GM19043 (cell line): Measurements from ENCODE around the gene FBXO46.
A peak's percentile ranks its signal among the peaks of the same experiment; 100 is the strongest.
"Not testable (repeated sequence)": the region's sequence is repeated elsewhere in the genome, so short reads cannot be mapped to it uniquely, and the experiment has no call there.

Experiments
- ATAC-seq: cut with Tn5 transposase; IDR thresholded peaks from one replicate; pipeline ENCODE4 v1.9.1; 2021; ENCODE audit warnings: low read depth; ENCODE audit not compliant: unreplicated experiment

FBXO46 gene

DNA sequence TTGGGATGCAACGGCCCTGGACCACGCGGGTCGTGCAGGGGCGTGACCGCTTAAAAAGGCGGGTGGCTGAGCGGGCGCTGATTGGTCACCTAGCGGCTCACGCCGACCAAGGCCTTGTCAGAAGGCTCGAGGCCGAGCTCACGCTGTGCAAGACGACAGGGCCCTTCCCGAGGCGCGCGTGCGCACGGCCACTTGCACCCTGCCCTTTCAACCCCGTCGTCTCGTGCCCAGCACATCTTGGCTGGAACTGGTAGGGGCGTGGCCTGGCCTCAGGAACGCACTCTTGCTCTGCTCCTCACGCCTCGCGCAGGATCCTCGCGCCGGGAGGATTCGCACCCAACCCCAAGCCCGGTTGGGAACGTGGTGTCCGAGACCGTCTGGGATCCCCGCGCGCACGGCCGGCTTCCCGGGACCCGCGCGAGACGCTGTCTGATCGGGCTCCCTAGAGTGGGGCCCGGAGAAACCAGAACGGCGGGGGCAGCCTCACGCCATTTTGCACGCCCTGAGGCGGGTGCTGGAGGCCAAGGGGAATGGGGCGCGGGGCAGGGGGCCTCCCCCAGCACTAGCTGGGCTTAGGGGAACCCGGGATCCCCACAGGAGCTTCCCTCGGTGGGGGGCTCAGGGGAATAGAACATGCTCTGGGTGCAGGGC lies 2.6 kb upstream of the FBXO46 start, which contains the start of gene MEIOSIN:
MEIOSIN (plus strand) TSS at position 280 of the 651 bp plus-strand sequence. CDS start 1,938 bp downstream, outside the sequence.
- no peak for ATAC-seq

DNA sequence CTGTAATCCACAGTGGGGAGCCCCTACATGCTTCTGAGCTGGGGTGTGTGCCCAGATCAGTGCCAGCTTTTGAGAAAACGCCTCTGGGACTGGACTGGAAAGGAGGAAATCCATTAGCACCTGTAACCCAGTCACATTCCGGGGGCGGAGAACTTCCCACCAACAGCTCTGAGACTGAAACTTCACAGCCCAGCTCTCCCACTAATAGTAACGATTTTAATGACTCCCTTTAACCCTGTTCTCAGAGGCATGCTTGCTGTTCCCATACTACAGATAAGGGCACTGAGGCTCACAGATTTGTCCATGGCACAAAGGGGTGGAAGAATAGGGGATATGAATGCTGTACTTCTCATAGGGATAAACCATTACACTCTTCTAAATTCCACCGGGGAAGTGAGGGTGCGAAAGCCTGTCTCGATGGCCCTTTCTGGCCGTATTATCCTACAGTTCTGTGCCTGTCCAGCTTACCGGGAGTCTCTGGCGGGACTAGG lies 851 bp downstream of the FBXO46 start:
- ATAC-seq = no peak

DNA sequence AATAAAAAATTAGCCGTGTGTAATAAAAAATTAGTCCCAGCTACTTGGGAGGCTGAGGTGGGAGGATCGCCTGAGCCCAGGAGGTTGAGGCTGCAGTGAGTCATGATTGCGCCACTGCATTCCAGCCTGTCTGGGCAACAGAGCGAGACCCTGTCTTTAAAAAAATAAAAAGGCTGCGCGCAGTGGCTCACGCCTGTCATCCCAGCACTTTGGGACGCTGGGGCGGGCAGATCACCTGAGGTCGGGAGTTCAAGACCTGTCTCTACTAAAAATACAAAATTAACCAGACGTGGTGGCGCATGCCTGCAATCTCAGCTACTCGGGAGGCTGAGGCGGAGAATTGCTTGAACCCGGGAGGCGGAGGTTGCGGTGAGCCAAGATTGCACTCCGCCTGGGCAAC lies 2.0 kb downstream of the FBXO46 start:
- ATAC-seq = not testable (repeated sequence)

DNA sequence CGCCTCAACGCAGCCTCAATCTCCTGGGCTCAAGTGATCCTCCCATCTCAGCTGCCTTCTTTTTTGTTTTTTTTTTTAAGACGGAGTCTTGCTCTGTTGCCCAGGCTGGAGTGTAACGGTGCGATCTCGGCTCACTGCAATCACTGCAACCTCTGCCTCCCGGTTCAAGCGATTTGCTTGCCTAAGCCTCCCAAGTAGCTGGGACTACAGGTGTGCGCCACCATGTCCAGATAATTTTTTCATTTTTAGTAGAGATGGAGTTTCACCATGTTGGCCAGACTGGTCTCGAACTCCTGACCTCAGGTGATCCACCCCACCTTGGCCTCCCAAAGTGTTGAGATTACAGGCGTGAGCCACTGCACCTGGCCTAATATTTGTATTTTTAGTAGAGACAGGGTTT lies 10.6 kb downstream of the FBXO46 start:
- ATAC-seq = not testable (repeated sequence)

DNA sequence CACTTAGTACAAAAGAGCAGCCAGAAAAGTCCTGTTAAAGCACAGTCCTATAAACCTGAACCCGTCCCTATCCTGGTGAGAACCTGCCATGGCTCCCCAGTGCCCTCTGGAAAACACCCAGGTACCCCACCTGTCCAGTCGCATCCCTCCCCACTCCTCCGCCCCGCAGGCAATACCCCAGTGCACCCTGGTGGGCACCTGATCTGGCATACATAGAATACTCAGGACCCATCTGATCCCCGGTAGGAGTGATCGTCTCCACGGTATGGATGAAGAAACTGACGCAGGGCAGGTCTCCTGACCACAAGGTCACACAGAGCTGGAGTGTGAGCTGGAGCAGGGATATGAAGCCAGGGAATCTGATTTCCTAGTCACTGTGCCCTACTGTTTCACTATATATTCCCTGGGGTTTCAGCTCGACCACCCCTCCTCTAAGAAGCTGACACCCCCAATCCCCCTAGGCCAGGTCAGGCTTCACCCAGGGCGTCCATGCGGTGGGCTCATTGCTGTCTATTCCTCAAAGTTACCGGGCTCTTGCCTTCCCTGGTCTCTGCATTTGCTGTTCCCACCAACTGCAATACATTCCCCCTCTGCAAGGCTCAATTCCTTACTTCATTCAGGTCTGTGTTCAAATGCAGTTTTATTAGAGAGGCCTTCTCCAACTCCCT lies 12.6 kb downstream of the FBXO46 start:
- no peak for ATAC-seq

DNA sequence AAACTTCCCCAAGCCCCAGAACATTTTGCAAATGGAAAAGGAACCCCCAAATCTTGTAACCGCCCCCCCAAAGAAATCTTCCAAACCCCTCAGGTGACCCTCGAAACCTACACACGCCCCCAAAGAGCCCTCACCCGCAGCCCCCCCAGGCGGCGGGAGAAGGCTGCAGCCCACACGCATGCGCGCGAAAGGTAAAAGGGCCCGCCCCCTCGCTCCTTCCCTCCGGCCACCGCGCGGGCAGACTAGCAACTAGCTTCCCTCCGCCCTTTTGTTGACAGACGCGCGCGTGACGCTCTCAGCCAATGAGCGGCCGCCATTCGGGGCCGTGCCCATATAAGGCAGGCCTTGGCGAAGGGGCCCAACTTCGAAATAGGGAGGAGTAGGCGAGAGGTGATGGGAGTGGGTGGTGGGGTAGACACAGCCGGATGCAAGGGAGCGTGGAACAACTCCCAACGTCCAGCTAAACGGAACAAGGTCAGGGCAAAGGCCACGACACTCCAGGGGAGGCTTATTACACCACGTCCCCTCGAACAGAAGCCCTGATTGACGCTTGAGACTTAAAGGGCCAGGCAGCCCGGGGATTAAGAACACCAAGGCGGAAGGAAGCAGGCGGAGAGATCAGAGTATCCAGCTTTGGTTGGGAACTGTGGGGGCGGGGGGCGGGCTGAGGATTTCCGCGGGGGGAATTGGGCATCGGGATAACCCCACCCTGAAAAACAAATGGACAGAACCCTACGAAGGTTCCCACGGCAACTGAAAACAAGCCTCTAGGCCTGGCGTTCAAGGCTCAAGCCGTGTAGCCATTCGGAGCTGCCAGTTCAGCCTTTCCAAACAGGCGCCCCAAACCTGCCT lies 13.3 kb downstream of the FBXO46 start:
- ATAC-seq = peak; percentile 94

DNA sequence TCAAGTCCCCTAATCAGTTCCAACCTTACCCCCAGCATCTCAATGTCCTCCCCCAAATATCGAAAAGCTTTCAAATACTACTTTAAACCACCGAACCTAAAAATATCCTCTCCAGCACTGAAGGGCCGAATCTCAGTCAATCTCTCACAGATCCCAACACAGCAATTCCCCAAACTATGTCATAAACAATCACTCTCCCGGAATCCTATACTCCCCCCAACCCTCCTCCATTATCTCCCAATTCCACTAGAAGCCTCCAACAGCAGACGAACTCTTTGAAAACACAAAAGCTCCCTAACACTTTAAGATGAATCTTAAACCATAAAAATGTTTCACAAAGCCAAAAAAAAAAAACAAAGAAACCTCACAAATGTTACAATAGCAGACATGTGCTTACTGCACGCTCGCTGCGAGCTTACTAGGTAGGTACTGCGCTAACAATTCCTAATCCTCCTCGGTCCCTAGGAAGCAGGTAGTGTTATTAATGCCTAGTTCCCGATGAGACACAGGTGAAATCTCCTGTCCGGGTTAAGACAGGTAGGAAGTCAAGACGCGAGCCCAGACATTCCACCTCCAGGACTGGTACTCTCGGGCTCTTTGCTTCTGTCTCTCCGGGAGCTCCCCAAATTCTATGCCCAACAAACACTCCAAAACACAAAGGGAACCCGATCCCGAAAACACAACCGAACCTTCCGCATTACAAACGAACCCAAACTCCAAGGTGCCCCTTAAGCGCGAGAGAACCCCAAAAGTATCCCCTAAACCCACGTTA lies 14.2 kb downstream of the FBXO46 start:
- no peak for ATAC-seq

DNA sequence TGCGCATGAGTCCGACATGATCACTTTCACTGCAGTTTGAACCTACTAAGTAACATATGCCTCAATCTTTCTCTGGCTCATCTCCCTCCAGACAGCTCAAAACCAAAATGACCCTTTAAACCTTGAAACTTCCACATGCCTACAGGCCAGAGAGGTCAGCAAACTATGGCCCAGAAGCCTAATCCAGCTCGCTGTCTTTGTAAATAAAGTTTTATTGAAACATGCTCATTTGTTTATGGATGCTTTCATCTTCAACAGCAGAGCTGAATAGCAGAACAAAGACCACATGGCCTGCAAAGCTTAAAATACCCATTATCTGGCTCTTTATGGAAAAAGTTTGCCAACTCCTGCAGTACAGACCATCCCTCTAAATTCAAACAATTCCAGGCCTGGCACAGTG lies 15.6 kb downstream of the FBXO46 start:
- ATAC-seq = no peak

DNA sequence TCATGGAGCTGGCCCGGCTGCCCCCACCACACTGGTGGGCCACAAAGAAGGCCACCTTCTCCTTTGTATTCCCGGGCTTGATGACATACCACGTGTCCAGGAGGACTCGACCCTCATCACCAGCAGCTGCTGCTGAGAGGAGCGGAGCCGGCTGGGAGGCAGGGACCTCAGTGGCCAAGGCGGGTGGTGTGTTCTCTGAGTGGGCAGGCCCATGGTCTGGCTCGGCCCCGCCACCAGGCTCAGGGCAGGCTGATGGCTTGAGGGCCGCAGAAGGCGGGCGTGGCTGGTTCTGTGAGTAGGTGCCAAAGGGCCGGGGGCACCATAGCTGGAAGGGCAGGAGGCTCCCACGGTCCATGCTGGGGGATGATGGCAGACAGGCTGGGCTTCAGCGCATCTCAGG lies 17.6 kb downstream of the FBXO46 start:
- ATAC-seq = no peak

DNA sequence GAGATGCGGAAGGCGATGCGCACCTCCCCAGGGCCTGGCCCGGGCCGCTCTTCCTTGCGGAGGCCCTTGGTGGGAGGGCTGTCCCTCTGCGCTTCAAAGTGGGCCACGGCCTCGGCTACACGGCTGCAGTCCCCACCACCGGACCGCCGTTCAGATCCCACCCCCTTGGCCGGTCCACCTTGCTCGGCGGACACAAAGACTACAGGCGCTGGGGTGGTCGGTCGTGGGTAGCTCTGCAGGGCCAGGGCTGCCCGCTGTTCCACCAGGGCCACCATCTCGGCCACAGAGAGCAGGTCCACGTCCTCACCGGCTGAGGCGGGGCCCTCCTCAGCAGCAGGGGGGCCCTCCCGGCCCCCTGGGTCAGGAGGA lies 18.0 kb downstream of the FBXO46 start:
- ATAC-seq = no peak

DNA sequence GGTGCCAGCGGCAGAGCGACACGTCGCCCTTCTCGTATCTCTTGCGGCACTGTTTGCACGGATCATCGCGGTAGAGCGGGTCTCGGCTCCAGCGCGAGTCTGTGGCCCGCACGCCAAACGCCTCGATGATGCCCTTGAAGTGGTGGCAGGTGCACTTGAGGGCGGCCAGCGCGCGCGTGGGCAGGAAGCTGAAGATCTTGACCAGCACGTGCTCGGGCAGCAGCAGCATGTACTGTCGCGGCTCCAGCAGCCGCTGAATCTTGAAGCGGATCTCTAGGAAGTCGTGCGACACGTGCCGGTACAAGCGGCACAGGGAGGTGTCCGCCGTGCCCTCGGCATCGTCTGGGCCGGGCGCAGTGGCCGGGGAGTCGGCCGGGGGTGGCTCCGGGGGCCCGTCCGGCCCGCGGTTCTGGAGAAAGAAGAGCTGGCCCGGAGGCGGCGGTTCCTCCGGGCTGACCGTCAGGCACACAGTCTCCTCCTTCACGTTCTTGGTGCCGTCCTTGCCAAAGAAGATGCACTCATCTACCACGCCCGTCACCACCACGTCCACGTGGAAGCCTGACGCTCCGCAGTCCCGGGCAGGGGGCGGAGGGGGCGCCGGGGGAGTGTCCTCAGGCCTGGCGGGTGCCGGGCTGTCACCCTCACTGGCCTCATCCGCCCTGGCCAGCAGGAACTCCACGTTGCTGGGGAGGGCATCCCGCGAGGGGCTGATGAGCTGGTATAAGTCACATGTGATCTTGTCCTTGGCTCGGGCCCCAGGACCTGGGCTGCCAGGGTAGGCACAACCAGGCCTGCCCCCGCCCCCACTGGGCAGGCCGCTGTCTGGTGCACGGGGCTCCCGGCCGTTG lies 18.6 kb downstream of the FBXO46 start:
- ATAC-seq = no peak

DNA sequence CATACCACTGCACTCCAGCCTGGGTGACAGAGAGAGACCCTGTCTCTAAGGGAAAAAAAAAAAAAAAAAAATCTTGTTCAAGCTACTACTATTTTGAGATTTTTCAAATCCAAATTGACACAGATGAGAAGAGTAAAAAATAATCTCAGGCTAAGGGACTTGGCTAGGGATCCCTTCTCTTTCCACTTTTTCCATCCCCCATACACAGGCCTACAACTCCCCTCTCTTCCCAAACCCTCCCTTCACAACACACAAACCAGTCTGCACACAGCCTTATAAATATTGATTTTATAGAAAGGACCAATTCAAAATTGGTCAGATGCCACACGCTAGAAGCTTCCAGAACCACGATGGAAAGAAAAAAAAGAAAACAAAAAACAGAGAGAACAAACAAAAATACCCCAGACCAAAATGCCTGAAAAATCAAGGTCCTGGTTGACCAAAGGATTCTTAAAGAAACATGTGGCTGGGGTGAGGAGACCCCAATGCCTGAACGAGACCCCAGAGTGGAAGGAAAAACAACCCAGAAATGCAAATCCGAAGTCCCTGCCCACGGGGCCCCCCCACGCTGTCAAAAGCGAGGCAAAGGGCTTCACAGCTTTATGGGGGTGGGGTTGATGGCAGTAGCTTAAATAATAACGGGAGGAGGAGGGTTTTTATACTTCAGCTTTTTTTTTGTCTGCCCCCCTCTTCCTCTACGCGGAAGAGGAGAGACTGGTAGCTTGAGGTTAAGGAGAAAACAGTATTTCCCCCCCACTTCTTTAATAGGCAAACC lies 20.2 kb downstream of the FBXO46 start:
- ATAC-seq = no peak

DNA sequence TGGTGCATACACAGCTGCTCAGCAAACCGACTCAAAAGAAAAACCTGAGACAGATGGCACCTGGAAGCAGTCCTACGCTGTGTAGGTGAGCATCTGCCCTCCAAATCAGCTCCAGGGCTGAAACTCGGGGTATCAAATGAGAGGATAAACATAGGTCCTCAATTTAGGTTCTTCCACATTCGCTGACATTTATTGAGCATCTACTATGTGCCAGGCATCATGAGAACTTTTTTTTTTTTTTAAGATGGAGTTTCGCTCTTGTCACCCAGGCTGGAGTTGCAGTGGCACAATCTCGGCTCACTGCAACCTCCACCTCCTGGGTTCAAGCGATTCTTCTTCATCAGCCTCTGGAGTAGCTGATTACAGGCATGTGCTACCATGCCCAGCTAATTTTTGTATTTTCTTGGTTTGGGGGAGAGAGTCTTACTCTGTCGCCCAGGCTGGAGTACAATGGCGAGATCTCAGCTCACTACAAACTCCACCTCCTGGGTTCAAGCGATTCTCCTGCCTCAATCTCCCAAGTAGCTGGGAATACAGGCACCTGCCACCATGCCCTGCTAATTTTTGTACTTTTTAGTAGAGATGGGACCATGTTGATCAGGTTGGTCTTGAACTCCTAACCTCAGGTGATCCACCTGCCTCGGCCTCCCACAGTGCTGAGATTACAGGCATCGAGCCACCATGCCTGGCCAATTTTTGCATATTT lies 24.8 kb downstream of the FBXO46 start:
- no peak for ATAC-seq

DNA sequence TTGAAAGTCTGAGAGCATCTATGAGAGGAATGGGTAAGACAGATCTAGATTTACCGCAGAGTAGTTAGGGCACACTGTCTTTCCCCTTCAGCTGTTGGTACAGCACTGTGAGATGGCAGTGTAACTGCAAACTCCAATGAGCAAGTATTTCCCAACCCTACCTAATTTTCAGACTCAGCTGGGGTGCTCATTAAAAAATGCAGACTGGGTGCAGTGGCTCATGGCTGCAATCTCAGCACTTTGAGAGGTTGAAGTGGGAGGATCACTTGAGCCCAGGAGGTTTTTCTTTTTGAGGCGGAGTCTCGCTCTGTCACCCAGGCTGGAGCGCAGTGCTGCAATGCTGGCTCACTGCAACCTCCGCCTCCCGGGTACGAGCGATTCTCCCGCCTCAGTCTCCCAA lies 25.6 kb downstream of the FBXO46 start:
- no peak for ATAC-seq

DNA sequence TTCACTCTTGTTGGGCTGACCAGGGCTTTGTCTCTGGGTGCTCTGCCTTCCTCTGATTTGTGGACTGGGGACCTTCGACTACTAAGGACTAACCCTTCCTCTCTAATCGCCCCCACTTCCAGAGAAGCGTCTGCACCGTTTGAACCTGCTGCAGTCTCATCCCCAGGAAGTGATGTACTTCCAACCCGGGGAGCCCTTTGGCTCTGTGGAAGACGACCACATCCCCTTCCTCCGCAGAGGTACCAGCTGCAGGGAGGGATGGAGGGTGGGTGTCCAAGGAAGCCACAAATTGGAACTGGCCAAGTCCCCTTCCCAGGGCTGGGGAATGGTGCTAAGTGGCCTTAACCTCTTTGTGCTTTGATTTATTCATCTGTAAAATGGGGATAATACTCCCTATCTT lies 29.0 kb downstream of the FBXO46 start:
- no peak for ATAC-seq

DNA sequence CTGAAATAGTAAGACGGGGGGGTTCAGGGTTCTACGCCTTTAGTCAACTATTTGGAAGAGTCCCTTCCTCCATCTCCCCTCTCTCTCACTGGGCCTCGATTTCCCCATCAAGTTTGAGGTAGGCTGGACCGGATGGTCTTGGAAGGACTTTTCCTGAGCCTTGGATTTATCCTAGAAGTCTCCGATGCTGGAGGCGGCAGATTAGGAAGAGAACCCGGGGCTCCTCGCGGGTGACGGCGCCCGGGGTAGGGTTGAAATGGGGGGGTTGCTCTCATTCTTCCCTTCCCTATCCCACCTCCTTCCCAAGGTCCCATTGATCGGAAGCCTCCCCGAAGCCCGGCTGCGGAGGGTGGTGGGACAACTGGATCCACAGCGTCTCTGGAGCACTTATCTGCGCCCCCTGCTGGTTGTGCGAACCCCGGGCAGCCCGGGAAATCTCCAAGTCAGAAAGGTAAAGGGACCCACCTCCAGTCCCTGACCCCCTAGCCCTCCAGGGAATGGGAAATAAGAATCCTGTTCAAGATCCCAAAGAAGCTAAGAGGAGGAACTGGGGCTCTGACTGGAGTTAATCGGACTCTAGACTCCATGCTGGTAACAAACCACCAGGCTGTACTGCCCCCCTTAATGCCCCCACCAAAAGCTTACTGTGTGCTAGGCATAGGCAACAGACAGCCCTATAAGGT lies 37.4 kb downstream of the FBXO46 start:
- no peak for ATAC-seq

DNA sequence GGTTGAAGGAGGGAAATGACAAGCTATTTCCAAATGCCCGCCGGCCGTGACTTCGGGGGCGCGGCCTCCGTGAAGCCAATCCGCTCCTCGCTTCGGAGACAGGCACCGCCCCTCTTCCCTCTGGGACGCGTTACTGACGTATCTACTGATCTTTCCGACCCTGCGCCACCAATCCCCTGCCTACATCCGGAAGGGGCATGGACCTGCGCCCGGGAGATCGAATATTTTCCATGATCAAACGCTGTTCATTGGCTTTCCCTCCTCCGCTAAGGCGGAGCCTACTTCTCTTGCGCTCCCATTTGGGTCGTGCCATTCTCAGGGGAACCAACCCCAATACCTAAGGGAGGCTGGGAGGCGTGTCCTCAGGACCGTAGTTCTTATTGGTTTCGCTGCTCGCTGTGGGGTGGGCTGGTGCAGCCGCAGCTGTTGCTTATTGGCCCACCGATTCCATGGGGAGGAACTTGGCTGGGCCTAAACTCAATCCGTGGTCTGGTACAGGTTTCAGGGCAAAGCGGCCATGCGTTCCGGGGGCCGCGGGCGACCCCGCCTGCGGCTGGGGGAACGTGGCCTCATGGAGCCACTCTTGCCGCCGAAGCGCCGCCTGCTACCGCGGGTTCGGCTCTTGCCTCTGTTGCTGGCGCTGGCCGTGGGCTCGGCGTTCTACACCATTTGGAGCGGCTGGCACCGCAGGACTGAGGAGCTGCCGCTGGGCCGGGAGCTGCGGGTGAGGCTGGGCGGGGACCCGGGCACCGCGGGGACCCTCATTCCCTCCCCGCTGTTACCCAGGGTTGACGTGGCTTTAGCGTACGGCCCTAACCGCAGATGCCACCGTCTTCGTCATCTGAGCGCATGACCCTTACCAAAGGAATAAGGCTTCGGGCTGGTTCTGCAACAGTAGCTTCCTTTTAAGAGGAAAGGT lies 38.2 kb downstream of the FBXO46 start, which contains the start of gene QPCTL:
QPCTL (plus strand) TSS at position 480 of the 919 bp plus-strand sequence; CDS start at position 518, 38 bp downstream.
- ATAC-seq = peak; percentile 82
